Measurements from ENCODE around the gene LBP. TPM values are rescaled to one million over a fixed set of nuclear protein-coding genes. Genes with fewer than 3 reads are reported as not detected.

LBP gene
- total RNA-seq, 1 experiment from 2014 or later, result 0.52 TPM

DNA sequence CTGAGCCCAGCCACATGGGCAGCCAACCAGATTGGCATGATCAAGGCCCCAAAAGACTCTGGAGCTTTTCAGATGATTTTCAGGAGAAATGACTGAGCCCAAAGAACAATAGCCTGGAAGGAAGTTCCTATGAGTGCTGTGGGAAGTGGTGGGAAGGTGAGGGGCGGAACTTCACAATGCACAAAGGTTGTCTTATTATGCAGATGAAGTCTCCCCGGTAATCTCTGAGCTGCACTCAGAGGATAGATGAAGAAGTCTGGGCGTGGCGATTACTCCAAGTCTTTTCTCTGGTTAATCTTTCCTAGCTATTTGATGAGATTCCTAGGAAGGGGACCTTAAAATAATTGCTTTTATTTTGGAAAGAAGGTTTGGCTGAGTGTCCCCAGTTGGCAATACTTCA, 36.9 kb downstream of the LBP start:
- no peaks in the 10 kb centered on the region; the same call in 1 of the 2 replicates for H3K27me3 Mint-ChIP-seq (ENCODE audit: low read depth)
- no peaks in the 10 kb centered on the region for H3K23me2 ChIP-seq (ENCODE audit: insufficient read length, low read depth, low read length, poor library complexity, severe bottlenecking)
- H3K9me3 ChIP-seq (ENCODE audit: control insufficient read depth, low read depth, low read length), result no peaks in the 10 kb centered on the region
- no peak overlapping the region for H3K4me3 Mint-ChIP-seq
- H3K4me1 ChIP-seq (ENCODE audit: insufficient read depth, low read length), result no peaks in the 10 kb centered on the region; the same call in 1 of the 2 replicates
- no peak overlapping the region for H2AK5ac ChIP-seq (ENCODE audit: insufficient read length, low read length)
- H3K18ac ChIP-seq (ENCODE audit: insufficient read length, low read depth, low read length), result no peak overlapping the region
- H4K5ac ChIP-seq (ENCODE audit: insufficient read length, low read depth, low read length), result no peak overlapping the region
- peaks cover 0 to 4% (median 0%) of the 10 kb centered on the region in 3 experiments; a peak in 1 of 7 replicates for H3K36me3 Mint-ChIP-seq (ENCODE audit: insufficient read depth in 1 of 3, low read depth in 3 of 3)
- H3K9me3 Mint-ChIP-seq, result peaks cover 3 to 5% of the 10 kb centered on the region in 2 experiments; a peak in 4 of 5 replicates
- no peak overlapping the region for H2BK120ac ChIP-seq (ENCODE audit: low read depth, low read length, poor library complexity, severe bottlenecking)
- H3T11ph ChIP-seq (ENCODE audit: low read length), result no peak overlapping the region
- no peak overlapping the region for H3K23ac ChIP-seq (ENCODE audit: insufficient read length, low read depth, low read length)
- H3K56ac ChIP-seq (ENCODE audit: insufficient read length, low read depth, low read length), result no peak overlapping the region
- H4K91ac ChIP-seq (ENCODE audit: insufficient read length, low read depth, low read length), result no peak overlapping the region
- no peak overlapping the region for H2BK20ac ChIP-seq (ENCODE audit: low read depth, low read length, poor library complexity, severe bottlenecking)
- peak overlapping the region in 2 of 3 experiments; percentile 44 to 50; a peak in 4 of 7 replicates for H3K27ac Mint-ChIP-seq
- H2AFZ ChIP-seq (ENCODE audit: low read length), result no peak overlapping the region
- WGBS (ENCODE audit: extremely low coverage, insufficient read length, low lambda C conversion rate), result no CpG with 5 or more reads among the region's 4 CpGs
- no peak overlapping the region for H2BK12ac ChIP-seq (ENCODE audit: insufficient read length, low read depth, low read length)
- no peak overlapping the region for H3K4ac ChIP-seq (ENCODE audit: low read depth, low read length)
- no peak overlapping the region for H3K9ac ChIP-seq (ENCODE audit: extremely low read depth, insufficient read length, low read length)
- DNase-seq, result no peak
- no peaks in the 10 kb centered on the region for H3K27me3 ChIP-seq (ENCODE audit: insufficient read depth, low read length)
- no peak overlapping the region for H2BK5ac ChIP-seq (ENCODE audit: insufficient read length, low read length)
- peaks cover 30 to 34% of the 10 kb centered on the region in 2 experiments for H3K4me1 Mint-ChIP-seq
- no peaks in the 10 kb centered on the region for H3K79me1 ChIP-seq (ENCODE audit: insufficient read depth, low read depth, low read length, poor library complexity, severe bottlenecking)
- no peak overlapping the region for H3K4me2 ChIP-seq (ENCODE audit: insufficient read depth, insufficient read length, low read length)
- no peak overlapping the region for H3K27ac ChIP-seq (ENCODE audit: insufficient read length, low read depth, low read length)
- H2BK15ac ChIP-seq (ENCODE audit: low read depth, low read length), result no peak overlapping the region
- H3K79me2 ChIP-seq (ENCODE audit: insufficient read depth, low read length), result 0 out of 2 replicates have a peak, but pooled peaks cover 2% of the 10 kb centered on the region
- TF ChIP-seq, protein P1, sequence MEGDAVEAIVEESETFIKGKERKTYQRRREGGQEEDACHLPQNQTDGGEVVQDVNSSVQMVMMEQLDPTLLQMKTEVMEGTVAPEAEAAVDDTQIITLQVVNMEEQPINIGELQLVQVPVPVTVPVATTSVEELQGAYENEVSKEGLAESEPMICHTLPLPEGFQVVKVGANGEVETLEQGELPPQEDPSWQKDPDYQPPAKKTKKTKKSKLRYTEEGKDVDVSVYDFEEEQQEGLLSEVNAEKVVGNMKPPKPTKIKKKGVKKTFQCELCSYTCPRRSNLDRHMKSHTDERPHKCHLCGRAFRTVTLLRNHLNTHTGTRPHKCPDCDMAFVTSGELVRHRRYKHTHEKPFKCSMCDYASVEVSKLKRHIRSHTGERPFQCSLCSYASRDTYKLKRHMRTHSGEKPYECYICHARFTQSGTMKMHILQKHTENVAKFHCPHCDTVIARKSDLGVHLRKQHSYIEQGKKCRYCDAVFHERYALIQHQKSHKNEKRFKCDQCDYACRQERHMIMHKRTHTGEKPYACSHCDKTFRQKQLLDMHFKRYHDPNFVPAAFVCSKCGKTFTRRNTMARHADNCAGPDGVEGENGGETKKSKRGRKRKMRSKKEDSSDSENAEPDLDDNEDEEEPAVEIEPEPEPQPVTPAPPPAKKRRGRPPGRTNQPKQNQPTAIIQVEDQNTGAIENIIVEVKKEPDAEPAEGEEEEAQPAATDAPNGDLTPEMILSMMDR (conservative IDR thresholded peaks at IDR 0.05), result no peak
- no peak overlapping the region for H4K8ac ChIP-seq (replicated peaks; ENCODE audit: insufficient read length, low read depth, low read length)
- no peaks in the 10 kb centered on the region for H4K20me1 ChIP-seq (ENCODE audit: control insufficient read depth, insufficient read depth, insufficient read length)
- no peak overlapping the region for H3K14ac ChIP-seq (ENCODE audit: insufficient read depth, low read length)

Data from H9 (cell line).